HUDEP-2 (cell line): ENCODE data around the gene CCNC.
A peak's percentile ranks its signal among the peaks of the same experiment; 100 is the strongest.

Experiments
- DNase-seq, 76 experiments: peaks; one replicate each; lab custom pipeline; 2025; ENCODE audit not compliant: unreplicated experiment in 76 of 76; lab: John Stamatoyannopoulos, UW

CCNC gene

GRCh38 chr6:99568103-99568933, at the start of gene CCNC:
TSS of gene CCNC (minus strand) at chr6:99568660. CDS start at chr6:99568527, 133 bp downstream.
- DNase-seq: peak; percentile 38 to 96 (median 91)

- DNase-seq: no peak
Observed at GRCh38 chr6:99617131-99617530, 48.7 kb upstream of the CCNC start.

GRCh38 chr6:99614430-99615186, 46.1 kb upstream of the CCNC start:
- DNase-seq: peak in 26 of 76 experiments; percentile 10 to 60 (median 38)

- DNase-seq: peak in 39 of 76 experiments; percentile 39 to 77 (median 59)
Observed at GRCh38 chr6:99613705-99614429, 45.4 kb upstream of the CCNC start.

GRCh38 chr6:99613409-99613704, 44.9 kb upstream of the CCNC start:
- peak in 62 of 76 experiments; percentile 25 to 77 (median 61) for DNase-seq

GRCh38 chr6:99612551-99613408, 44.3 kb upstream of the CCNC start:
- DNase-seq: peak in 1 of 76 experiments; percentile 74

GRCh38 chr6:99611148-99611547, 42.7 kb upstream of the CCNC start:
- peak in 2 of 76 experiments; percentile 18 to 27 for DNase-seq

- DNase-seq: no peak
Observed at GRCh38 chr6:99609905-99610489, 41.5 kb upstream of the CCNC start.

- no peak for DNase-seq
Observed at GRCh38 chr6:99608886-99609482, 40.5 kb upstream of the CCNC start.

GRCh38 chr6:99608059-99608885, 39.8 kb upstream of the CCNC start:
- no peak for DNase-seq

- no peak for DNase-seq
Observed at GRCh38 chr6:99607416-99608036, 39.1 kb upstream of the CCNC start.

GRCh38 chr6:99606656-99607415, 38.4 kb upstream of the CCNC start, which contains the start of gene PRDM13:
TSS of gene PRDM13 (plus strand) at chr6:99606833. CDS start at chr6:99607035, 202 bp downstream.
- DNase-seq: peak in 17 of 76 experiments; percentile 16 to 57 (median 33)

- DNase-seq: no peak
Observed at GRCh38 chr6:99605911-99606655, 37.6 kb upstream of the CCNC start.

GRCh38 chr6:99605074-99605734, 36.7 kb upstream of the CCNC start:
- DNase-seq: peak in 2 of 76 experiments; percentile 8 to 11

- DNase-seq: peak in 3 of 76 experiments; percentile 12 to 29 (median 15)
Observed at GRCh38 chr6:99604166-99605073, 36.0 kb upstream of the CCNC start.
